ENCODE measurements around the gene RANBP17. TPM values are rescaled to one million over a fixed set of nuclear protein-coding genes. Genes with fewer than 3 reads are reported as not detected.

Gene RANBP17
- polyA plus RNA-seq, 1 donor from 2014 or later, result 25.5 TPM

- TF ChIP-seq EZH2 (IDR thresholded peaks at IDR 0.05; ENCODE audit: borderline replicate concordance, insufficient read depth, low read length, poor library complexity, severe bottlenecking), result no peak
- TF ChIP-seq, protein P1, sequence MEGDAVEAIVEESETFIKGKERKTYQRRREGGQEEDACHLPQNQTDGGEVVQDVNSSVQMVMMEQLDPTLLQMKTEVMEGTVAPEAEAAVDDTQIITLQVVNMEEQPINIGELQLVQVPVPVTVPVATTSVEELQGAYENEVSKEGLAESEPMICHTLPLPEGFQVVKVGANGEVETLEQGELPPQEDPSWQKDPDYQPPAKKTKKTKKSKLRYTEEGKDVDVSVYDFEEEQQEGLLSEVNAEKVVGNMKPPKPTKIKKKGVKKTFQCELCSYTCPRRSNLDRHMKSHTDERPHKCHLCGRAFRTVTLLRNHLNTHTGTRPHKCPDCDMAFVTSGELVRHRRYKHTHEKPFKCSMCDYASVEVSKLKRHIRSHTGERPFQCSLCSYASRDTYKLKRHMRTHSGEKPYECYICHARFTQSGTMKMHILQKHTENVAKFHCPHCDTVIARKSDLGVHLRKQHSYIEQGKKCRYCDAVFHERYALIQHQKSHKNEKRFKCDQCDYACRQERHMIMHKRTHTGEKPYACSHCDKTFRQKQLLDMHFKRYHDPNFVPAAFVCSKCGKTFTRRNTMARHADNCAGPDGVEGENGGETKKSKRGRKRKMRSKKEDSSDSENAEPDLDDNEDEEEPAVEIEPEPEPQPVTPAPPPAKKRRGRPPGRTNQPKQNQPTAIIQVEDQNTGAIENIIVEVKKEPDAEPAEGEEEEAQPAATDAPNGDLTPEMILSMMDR (IDR thresholded peaks at IDR 0.05; ENCODE audit: poor library complexity, severe bottlenecking), result no peak
- TF ChIP-seq MXI1 (conservative IDR thresholded peaks at IDR 0.05; ENCODE audit: poor library complexity, severe bottlenecking), result no peak
- TF ChIP-seq RAD21 (conservative IDR thresholded peaks at IDR 0.05), result no peak
- no peak for TF ChIP-seq TAF1 (IDR thresholded peaks at IDR 0.05; ENCODE audit: low read depth)
- TF ChIP-seq EP300 (conservative IDR thresholded peaks at IDR 0.05; ENCODE audit: poor library complexity, severe bottlenecking), result no peak
- TF ChIP-seq, protein P2, sequence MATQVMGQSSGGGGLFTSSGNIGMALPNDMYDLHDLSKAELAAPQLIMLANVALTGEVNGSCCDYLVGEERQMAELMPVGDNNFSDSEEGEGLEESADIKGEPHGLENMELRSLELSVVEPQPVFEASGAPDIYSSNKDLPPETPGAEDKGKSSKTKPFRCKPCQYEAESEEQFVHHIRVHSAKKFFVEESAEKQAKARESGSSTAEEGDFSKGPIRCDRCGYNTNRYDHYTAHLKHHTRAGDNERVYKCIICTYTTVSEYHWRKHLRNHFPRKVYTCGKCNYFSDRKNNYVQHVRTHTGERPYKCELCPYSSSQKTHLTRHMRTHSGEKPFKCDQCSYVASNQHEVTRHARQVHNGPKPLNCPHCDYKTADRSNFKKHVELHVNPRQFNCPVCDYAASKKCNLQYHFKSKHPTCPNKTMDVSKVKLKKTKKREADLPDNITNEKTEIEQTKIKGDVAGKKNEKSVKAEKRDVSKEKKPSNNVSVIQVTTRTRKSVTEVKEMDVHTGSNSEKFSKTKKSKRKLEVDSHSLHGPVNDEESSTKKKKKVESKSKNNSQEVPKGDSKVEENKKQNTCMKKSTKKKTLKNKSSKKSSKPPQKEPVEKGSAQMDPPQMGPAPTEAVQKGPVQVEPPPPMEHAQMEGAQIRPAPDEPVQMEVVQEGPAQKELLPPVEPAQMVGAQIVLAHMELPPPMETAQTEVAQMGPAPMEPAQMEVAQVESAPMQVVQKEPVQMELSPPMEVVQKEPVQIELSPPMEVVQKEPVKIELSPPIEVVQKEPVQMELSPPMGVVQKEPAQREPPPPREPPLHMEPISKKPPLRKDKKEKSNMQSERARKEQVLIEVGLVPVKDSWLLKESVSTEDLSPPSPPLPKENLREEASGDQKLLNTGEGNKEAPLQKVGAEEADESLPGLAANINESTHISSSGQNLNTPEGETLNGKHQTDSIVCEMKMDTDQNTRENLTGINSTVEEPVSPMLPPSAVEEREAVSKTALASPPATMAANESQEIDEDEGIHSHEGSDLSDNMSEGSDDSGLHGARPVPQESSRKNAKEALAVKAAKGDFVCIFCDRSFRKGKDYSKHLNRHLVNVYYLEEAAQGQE (IDR thresholded peaks at IDR 0.05; ENCODE audit: borderline replicate concordance), result no peak
- TF ChIP-seq SMC3 (conservative IDR thresholded peaks at IDR 0.05; ENCODE audit: poor library complexity), result no peak
- no peak for TF ChIP-seq POLR2AphosphoS5 (IDR thresholded peaks at IDR 0.05)
- peaks cover 85% of the 10 kb centered on the region for H3K27me3 ChIP-seq (ENCODE audit: insufficient read depth, low read depth, low read length)
- H3K4me2 ChIP-seq (ENCODE audit: low read length), result no peak overlapping the region
- no peaks in the 10 kb centered on the region for H3K9me3 ChIP-seq (ENCODE audit: low read length)
- H3K36me3 ChIP-seq (ENCODE audit: insufficient read depth, low read length), result no peaks in the 10 kb centered on the region
- no peak overlapping the region for H3K27ac ChIP-seq (ENCODE audit: low read length)
- no peak overlapping the region for H2AFZ ChIP-seq (ENCODE audit: low read depth, low read length)
- H3K9me2 ChIP-seq (ENCODE audit: insufficient read depth, low read length), result no peaks in the 10 kb centered on the region
- H4K20me1 ChIP-seq (ENCODE audit: insufficient read depth), result no peaks in the 10 kb centered on the region
- no peaks in the 10 kb centered on the region for H3K79me2 ChIP-seq (replicated peaks; ENCODE audit: insufficient read depth, low read length)
- no peak overlapping the region for H3K9ac ChIP-seq (ENCODE audit: low read length)
- no peaks in the 10 kb centered on the region for H3F3A ChIP-seq (ENCODE audit: insufficient read depth, low read length, poor library complexity, severe bottlenecking)
- H3K4me3 ChIP-seq (ENCODE audit: low read length), result no peak overlapping the region
Observed at GRCh38 chr5:171306781-171307591, 445.2 kb downstream of the RANBP17 start.

- H3K9ac ChIP-seq (ENCODE audit: low read length), result no peak overlapping the region
- no peak overlapping the region for H3K4me2 ChIP-seq (ENCODE audit: low read length)
- no peaks in the 10 kb centered on the region for H4K20me1 ChIP-seq (ENCODE audit: insufficient read depth)
- no peak overlapping the region for H3K27ac ChIP-seq (ENCODE audit: low read length)
- H3K4me3 ChIP-seq (ENCODE audit: low read length), result no peak overlapping the region
- H3K27me3 ChIP-seq (ENCODE audit: insufficient read depth, low read depth, low read length), result peaks cover 95% of the 10 kb centered on the region
- no peaks in the 10 kb centered on the region for H3K79me2 ChIP-seq (replicated peaks; ENCODE audit: insufficient read depth, low read length)
- H2AFZ ChIP-seq (ENCODE audit: low read depth, low read length), result no peak overlapping the region
- H3K9me3 ChIP-seq (ENCODE audit: low read length), result peaks cover 4% of the 10 kb centered on the region
- no peaks in the 10 kb centered on the region for H3F3A ChIP-seq (ENCODE audit: insufficient read depth, low read length, poor library complexity, severe bottlenecking)
- peak; percentile 35 for TF ChIP-seq POLR2AphosphoS5 (IDR thresholded peaks at IDR 0.05)
- TF ChIP-seq SMC3 (conservative IDR thresholded peaks at IDR 0.05; ENCODE audit: poor library complexity), result no peak
- TF ChIP-seq, protein P2 (IDR thresholded peaks at IDR 0.05; ENCODE audit: borderline replicate concordance), result no peak
- no peak for TF ChIP-seq EZH2 (IDR thresholded peaks at IDR 0.05; ENCODE audit: borderline replicate concordance, insufficient read depth, low read length, poor library complexity, severe bottlenecking)
- no peaks in the 10 kb centered on the region for H3K36me3 ChIP-seq (ENCODE audit: insufficient read depth, low read length)
- no peaks in the 10 kb centered on the region for H3K9me2 ChIP-seq (ENCODE audit: insufficient read depth, low read length)
Observed at GRCh38 chr5:171307789-171308452, 446.1 kb downstream of the RANBP17 start.
